K562 (cell line): ENCODE measurements around the gene RBM44. TPM values are rescaled to one million over a fixed set of nuclear protein-coding genes. Genes with fewer than 3 reads are reported as not detected.

Experiments used
- ATAC-seq: fragments of 200-7000 bp; cut with Tn5 transposase; 3 replicates; pipeline ENCODE4 v1.9.1; 2020; ENCODE audit warnings: moderate library complexity
- BruUV-seq: library from RNA; stranded (reverse); fragments of 400-500 nt; replicated peaks from 2 replicates; lab custom pipeline; 2021; lab: Mats Ljungman, UMichigan
- CTCF ChIA-PET: fragments of 300-600 bp; formaldehyde crosslinking; extraction: SDS; loops from one replicate; lab custom pipeline; 2021; ENCODE audit warnings: low intra/inter-chr PET ratio; lab: Yijun Ruan, JAX
- POLR2A ChIA-PET: fragments of 300-600, 350-650 bp; sonication (Branson Sonifier 250); formaldehyde crosslinking; extraction: SDS; loops from one replicate; lab custom pipeline; 2021; ENCODE audit warnings: antibody characterized with exemption, inconsistent platforms; lab: Yijun Ruan, JAX
- DNase-seq, 4 experiments: peaks; one replicate each; pipeline versions ENCODE4 v3.0.0 to v3.0.0-alpha.2; 2011 to 2018; ENCODE audit warnings: low spot score in 3 of 4, mixed read lengths in 3 of 4; ENCODE audit errors: extremely low read depth in 1 of 4
- FAIRE-seq: peaks from 2 replicates; lab custom pipeline; 2011; peaks lifted over from hg19 to GRCh38; lab: Jason Lieb, UNC
- H2AFZ ChIP-seq: 2 replicates; pipeline ENCODE4 v1.6.0; 2011; ENCODE audit warnings: low read depth, low read length, control low read depth, inconsistent platforms
- H3K27ac ChIP-seq: fragments of 200-600 bp; 3 replicates; pipeline ENCODE4 v1.8.0; 2011; ENCODE audit warnings: low read depth, mild to moderate bottlenecking, control low read depth, inconsistent platforms, low read length, moderate library complexity, mixed read lengths; ENCODE audit errors: extremely low read depth
- H3K27me3 ChIP-seq, 2 experiments: fragments of 300-600 bp in 1 of 2; 2 replicates in 1 of 2; 3 replicates in 1 of 2; pipeline versions ENCODE4 v1.6.0 to v1.8.0; 2011; ENCODE audit warnings: inconsistent platforms in 2 of 2, low read length in 2 of 2, mild to moderate bottlenecking in 1 of 2, mixed read lengths in 1 of 2, moderate library complexity in 1 of 2; ENCODE audit not compliant: control insufficient read depth in 2 of 2, insufficient read depth in 2 of 2
- H3K36me3 ChIP-seq: fragments of 300-600 bp; 3 replicates; pipeline ENCODE4 v1.8.0; 2011; ENCODE audit warnings: mild to moderate bottlenecking, low read length, inconsistent platforms; ENCODE audit not compliant: control insufficient read depth, insufficient read depth
- H3K4me1 ChIP-seq, 2 experiments: fragments of 200-600 bp in 1 of 2; replicated peaks in 1 of 2; 2 replicates in 1 of 2; 3 replicates in 1 of 2; pipeline versions ENCODE4 v1.5.1 to v1.8.0; 2011; ENCODE audit warnings: inconsistent platforms in 2 of 2, low read length in 2 of 2, mild to moderate bottlenecking in 1 of 2, mixed read lengths in 1 of 2, moderate library complexity in 1 of 2; ENCODE audit not compliant: control insufficient read depth in 2 of 2, insufficient read depth in 2 of 2
- H3K4me2 ChIP-seq: 2 replicates; pipeline ENCODE4 v1.6.1; 2011; ENCODE audit warnings: low read length, control low read depth, inconsistent platforms, mixed read lengths; ENCODE audit not compliant: insufficient read depth
- H3K4me3 ChIP-seq: fragments of 200-600 bp; sonication (generic), shearing (Covaris generic); 2 replicates; pipeline ENCODE4 v1.5.1; 2016; ENCODE audit warnings: control low read depth, inconsistent platforms
- H3K79me2 ChIP-seq: fragments of 200-600 bp; 3 replicates; pipeline ENCODE4 v1.8.0; 2011; ENCODE audit warnings: low read length, inconsistent platforms; ENCODE audit not compliant: control insufficient read depth, insufficient read depth
- H3K9ac ChIP-seq, 2 experiments: 2 replicates each; pipeline versions ENCODE4 v1.6.0 to v1.6.1; 2011; ENCODE audit warnings: low read depth in 2 of 2, low read length in 2 of 2, control low read depth in 1 of 2, inconsistent platforms in 1 of 2, mild to moderate bottlenecking in 1 of 2, mixed read lengths in 1 of 2; ENCODE audit not compliant: insufficient read depth in 1 of 2
- H3K9me1 ChIP-seq: one replicate; pipeline ENCODE4 v1.6.0; 2011; ENCODE audit warnings: inconsistent platforms, mild to moderate bottlenecking, low read length, moderate library complexity; ENCODE audit not compliant: control insufficient read depth, insufficient read depth
- H3K9me3 ChIP-seq: replicated peaks from 2 replicates; pipeline ENCODE4 v1.5.1; 2011; ENCODE audit warnings: low read depth, low read length, inconsistent platforms; ENCODE audit not compliant: control insufficient read depth, insufficient read depth
- H4K20me1 ChIP-seq: replicated peaks from 2 replicates; pipeline ENCODE4 v1.6.1; 2011; ENCODE audit warnings: low read length, inconsistent platforms, mixed read lengths; ENCODE audit not compliant: control insufficient read depth, insufficient read depth
- CBX2 ChIP-seq: fragments of 200-600 bp; sonication (generic); IDR thresholded peaks from one replicate; pipeline ENCODE4 v1.6.1; 2012; ENCODE audit warnings: mild to moderate bottlenecking, low read length, inconsistent platforms; ENCODE audit not compliant: insufficient read depth, poor library complexity, severe bottlenecking
- CTBP1 ChIP-seq: fragments of 450-650 bp; IDR thresholded peaks from 2 replicates; pipeline ENCODE4 v1.6.1; 2016; ENCODE audit warnings: borderline replicate concordance
- GABPA ChIP-seq: fragments of 200-800 bp; sonication (Bioruptor generic); conservative IDR thresholded peaks from 2 replicates; pipeline ENCODE4 v1.6.1; 2016; ENCODE audit warnings: low read depth, missing genetic modification characterization, missing compliant biosample characterization
- GABPB2 ChIP-seq: fragments of 250-450 bp; sonication (Bioruptor Pico); conservative IDR thresholded peaks from 2 replicates; pipeline ENCODE4 v1.5.1; 2021; ENCODE audit warnings: mild to moderate bottlenecking
- MCM7 ChIP-seq, 2 experiments: fragments of 450-650 bp; IDR thresholded peaks; 2 replicates each; pipeline ENCODE4 v1.6.1; 2016 to 2018
- RBM34 ChIP-seq: fragments of 200-400 bp; formaldehyde crosslinking; IDR thresholded peaks from 2 replicates; pipeline ENCODE4 v1.6.1; 2018; ENCODE audit warnings: low read length, borderline replicate concordance; ENCODE audit not compliant: insufficient read depth
- SMAD4 ChIP-seq: fragments of 250-450 bp; sonication (Bioruptor Pico); conservative IDR thresholded peaks from 2 replicates; pipeline ENCODE4 v1.8.0; 2021; ENCODE audit warnings: inconsistent platforms, mild to moderate bottlenecking, moderate library complexity
- ZEB2 ChIP-seq: fragments of 450-650 bp; IDR thresholded peaks from 2 replicates; pipeline ENCODE4 v1.6.1; 2016
- ZNF766 ChIP-seq: fragments of 200-800 bp; sonication (Bioruptor generic); conservative IDR thresholded peaks from 2 replicates; pipeline ENCODE4 v1.6.1; 2016; ENCODE audit warnings: missing genetic modification characterization, missing compliant biosample characterization
- ZZZ3 ChIP-seq: fragments of 450-650 bp; IDR thresholded peaks from 2 replicates; pipeline ENCODE4 v1.6.1; 2016; ENCODE audit warnings: antibody characterized with exemption, mild to moderate bottlenecking, moderate library complexity
- WGBS: fragments of 100-300 bp; shearing (Covaris generic); methylation state at CpG from one replicate; pipeline ENCODE4 v1.1.6; 2016; ENCODE audit warnings: low coverage, mixed read lengths; ENCODE audit not compliant: insufficient coverage; ENCODE audit errors: missing lambda C conversion rate; 5-methylcytosine and 5-hydroxymethylcytosine counted together
- in situ Hi-C: fragments of 300-500 bp; cut with MboI; formaldehyde crosslinking; loops from 4 replicates; pipeline ENCODE4 v1.15.0; 2018; ENCODE audit warnings: inconsistent platforms, mixed read lengths
- intact Hi-C: fragments of 100-400 bp; cut with micrococcal nuclease; formaldehyde crosslinking; loops from 2 replicates; pipeline ENCODE4 v1.14.2; 2022
- polyA plus RNA-seq, 8 experiments: library from polyadenylated mRNA; depleted of rRNA in 4 of 8; stranded (reverse) in 5 of 8; unstranded in 3 of 8; fragments of >200 nt; fragmentation: Nextera tagmentation in 2 of 8; fragmentation: Illumina TruSeq in 1 of 8; extraction: Ambion mirVana in 2 of 8; extraction: Trizol in 1 of 8; gene quantifications; 2 replicates each; pipeline versions ENCODE4 v1.2.1 to v1.2.3, GENCODE V29; 2011 to 2014; ENCODE audit warnings: inconsistent platforms in 1 of 8, missing spikeins in 1 of 8
- total RNA-seq, 7 experiments: library from RNA; depleted of rRNA in 6 of 7; stranded (reverse); fragments of >200 nt in 6 of 7; fragmentation: Illumina TruSeq in 2 of 7; extraction: Trizol in 2 of 7; gene quantifications; 2 replicates each; pipeline versions ENCODE4 v1.2.1 to v1.2.3, GENCODE V29; 2011 to 2021; ENCODE audit warnings: low replicate concordance in 1 of 7
- TF ChIP-seq, protein P1 (sequence below): fragments of 250-450 bp; sonication (Bioruptor Pico); IDR thresholded peaks from 2 replicates; pipeline ENCODE4 v1.5.0; 2020; ENCODE audit warnings: mild to moderate bottlenecking

The RBM44 gene
- total and polyA plus RNA-seq, 9 of the 15 experiments (the other 6 are each of a cell fraction or from before 2014, with no cell fraction given) = 0.04 to 0.25 (median 0.13) TPM

DNA sequence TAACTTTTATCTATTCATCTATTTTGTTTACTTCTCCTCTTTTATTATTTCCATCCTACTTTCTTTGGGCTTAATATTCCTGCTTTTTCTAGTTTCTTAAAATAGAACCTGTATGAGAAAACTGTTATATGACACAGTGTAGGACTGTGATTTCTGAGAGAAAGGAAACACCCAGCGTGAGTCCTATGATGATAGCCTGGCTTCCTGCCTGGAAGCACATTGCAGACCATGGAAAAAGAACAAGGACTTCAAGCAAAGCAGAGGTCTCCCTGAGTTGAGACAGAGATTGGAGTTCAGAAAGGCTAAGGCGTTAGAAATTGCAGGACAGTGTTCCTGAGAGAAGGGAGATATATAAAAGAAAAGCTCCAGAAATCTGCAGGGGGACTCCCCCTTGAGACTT, 7.8 kb downstream of the RBM44 start:
- H3K79me2 ChIP-seq = no peaks in the 10 kb centered on the region
- H3K4me3 ChIP-seq = no peak overlapping the region
- DNase-seq = no peak
- BruUV-seq = no TSS peak
- no peaks in the 10 kb centered on the region for H4K20me1 ChIP-seq
- no peaks in the 10 kb centered on the region for H3K36me3 ChIP-seq
- H3K9me3 ChIP-seq = no peaks in the 10 kb centered on the region
- H3K4me2 ChIP-seq = no peak overlapping the region
- no peak for FAIRE-seq
- POLR2A ChIA-PET = no interaction called here
- H2AFZ ChIP-seq = no peak overlapping the region
- intact Hi-C loops = no loop called here
- H3K27me3 ChIP-seq = no peaks in the 10 kb centered on the region
- CTCF ChIA-PET = no interaction called here
- no peaks in the 10 kb centered on the region for H3K9me1 ChIP-seq
- H3K4me1 ChIP-seq = no peaks in the 10 kb centered on the region
- ATAC-seq = no peak
- no peak overlapping the region for H3K27ac ChIP-seq
- in situ Hi-C loops = no loop called here
- 0% methylated on average over 2 of the region's 2 CpGs for WGBS
- no peak overlapping the region for H3K9ac ChIP-seq
- TF ChIP-seq SMAD4 (CRISPR knock-in tag) (no peak), RBM34 (no peak), ZZZ3 (no peak), CTBP1 (no peak), ZEB2 (no peak), MCM7 (IDR thresholded peaks at IDR 0.05) (no peak), GABPB2 (CRISPR knock-in tag) (no peak), CBX2 (no peak), GABPA (no peak), ZNF766 (CRISPR knock-in tag) (no peak)
- TF ChIP-seq, protein P1, sequence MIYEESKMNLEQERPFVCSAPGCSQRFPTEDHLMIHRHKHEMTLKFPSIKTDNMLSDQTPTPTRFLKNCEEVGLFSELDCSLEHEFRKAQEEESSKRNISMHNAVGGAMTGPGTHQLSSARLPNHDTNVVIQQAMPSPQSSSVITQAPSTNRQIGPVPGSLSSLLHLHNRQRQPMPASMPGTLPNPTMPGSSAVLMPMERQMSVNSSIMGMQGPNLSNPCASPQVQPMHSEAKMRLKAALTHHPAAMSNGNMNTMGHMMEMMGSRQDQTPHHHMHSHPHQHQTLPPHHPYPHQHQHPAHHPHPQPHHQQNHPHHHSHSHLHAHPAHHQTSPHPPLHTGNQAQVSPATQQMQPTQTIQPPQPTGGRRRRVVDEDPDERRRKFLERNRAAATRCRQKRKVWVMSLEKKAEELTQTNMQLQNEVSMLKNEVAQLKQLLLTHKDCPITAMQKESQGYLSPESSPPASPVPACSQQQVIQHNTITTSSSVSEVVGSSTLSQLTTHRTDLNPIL (CRISPR knock-in tag) = no peak
